Measurements from ENCODE around the gene WDFY1. TPM values are rescaled to one million over a fixed set of nuclear protein-coding genes. Genes with fewer than 3 reads are reported as not detected.
A peak's percentile ranks its signal among the peaks of the same experiment; 100 is the strongest.

WDFY1 gene
- polyA plus RNA-seq, 3 donors = 31.7 to 59.8 (median 40.7) TPM

- intact Hi-C loops (cut with micrococcal nuclease) = loop anchor here in 1 of 2 donors (5.0 kb wide), 1 partner anchor 311 kb away; no protein-coding TSS in a partner anchor
- no peak for TF ChIP-seq CTCF (IDR thresholded peaks at IDR 0.05)
These were observed 26.6 kb upstream of the WDFY1 start for GRCh38 chr2:223971731-223972130.

GRCh38 chr2:223970343-223971128 lies 25.4 kb upstream of the WDFY1 start:
- 96% methylated on average over 3 of the region's 8 CpGs for WGBS (ENCODE audit: insufficient coverage)
- Mint-ChIP-seq H3K4me1 (peaks cover 3% of the 10 kb centered on the region), H3K9me3 (no peaks in the 10 kb centered on the region), H3K4me3 (no peak overlapping the region), H3K36me3 (peaks cover 37 to 45% of the 10 kb centered on the region in 2 donors), H3K27ac (peak overlapping the region in 1 of 7 donors; percentile 4), H3K27me3 (ENCODE audit: low read depth in 3 of 3) (no peaks in the 10 kb centered on the region)
- no peaks in the 10 kb centered on the region for H3K9me3 ChIP-seq (replicated peaks in 1 of 2; ENCODE audit: control insufficient read depth in 1 of 2, insufficient read depth in 1 of 2, low read length in 2 of 2)
- H3K36me3 ChIP-seq (replicated peaks in 1 of 2; ENCODE audit: control insufficient read depth in 1 of 2, insufficient read depth in 2 of 2, low read length in 2 of 2) = peaks cover 25 to 59% of the 10 kb centered on the region in 2 donors
- no peak overlapping the region for H3K9ac ChIP-seq (ENCODE audit: insufficient read depth, low read length, poor library complexity, severe bottlenecking)
- intact Hi-C loops (cut with micrococcal nuclease) = loop anchor here in 1 of 2 donors (5.0 kb wide), 1 partner anchor 312 kb away; no protein-coding TSS in a partner anchor
- no peak overlapping the region for H3K27ac ChIP-seq (ENCODE audit: low read depth in 1 of 2, low read length in 2 of 2)
- no peaks in the 10 kb centered on the region for H3K4me1 ChIP-seq (ENCODE audit: control insufficient read depth in 1 of 2, insufficient read depth in 2 of 2, low read length in 2 of 2)
- peaks cover 7% of the 10 kb centered on the region for H4K20me1 ChIP-seq (ENCODE audit: insufficient read depth, low read length)
- H3K27me3 ChIP-seq (ENCODE audit: control insufficient read depth in 2 of 2, insufficient read depth in 2 of 2, low read length in 2 of 2) = no peaks in the 10 kb centered on the region
- H3K4me3 ChIP-seq (replicated peaks in 1 of 3; ENCODE audit: low read depth in 2 of 3, low read length in 3 of 3) = no peak overlapping the region
- no peak overlapping the region for H2AFZ ChIP-seq (ENCODE audit: insufficient read depth, low read depth, low read length, poor library complexity, severe bottlenecking)
- DNase-seq = peak; percentile 43 to 67 (median 60)
- TF ChIP-seq CTCF (IDR thresholded peaks at IDR 0.05) = peak; percentile 98
- H3K4me2 ChIP-seq (replicated peaks; ENCODE audit: extremely low read depth, low read length, poor library complexity, severe bottlenecking) = no peak overlapping the region
- peaks cover 6% of the 10 kb centered on the region for H3K79me2 ChIP-seq (ENCODE audit: insufficient read depth, low read length)

More at GRCh38 chr2:223971731-223972130, 26.6 kb upstream of the WDFY1 start:
- Histone ChIP-seq H4K20me1 (ENCODE audit: insufficient read depth, low read length) (no peaks in the 10 kb centered on the region), H3K9ac (ENCODE audit: insufficient read depth, low read length, poor library complexity, severe bottlenecking) (no peak overlapping the region), H3K27me3 (ENCODE audit: control insufficient read depth in 2 of 2, insufficient read depth in 2 of 2, low read length in 2 of 2) (no peaks in the 10 kb centered on the region), H3K4me3 (replicated peaks in 1 of 3; ENCODE audit: low read depth in 2 of 3, low read length in 3 of 3) (no peak overlapping the region), H3K36me3 (replicated peaks in 1 of 2; ENCODE audit: control insufficient read depth in 1 of 2, insufficient read depth in 2 of 2, low read length in 2 of 2) (peaks cover 15 to 47% of the 10 kb centered on the region in 2 donors), H3K27ac (ENCODE audit: low read depth in 1 of 2, low read length in 2 of 2) (no peak overlapping the region), H3K4me2 (replicated peaks; ENCODE audit: extremely low read depth, low read length, poor library complexity, severe bottlenecking) (no peak overlapping the region), H3K9me3 (replicated peaks in 1 of 2; ENCODE audit: control insufficient read depth in 1 of 2, insufficient read depth in 1 of 2, low read length in 2 of 2) (no peaks in the 10 kb centered on the region), H3K4me1 (ENCODE audit: control insufficient read depth in 1 of 2, insufficient read depth in 2 of 2, low read length in 2 of 2) (no peaks in the 10 kb centered on the region), H3K79me2 (ENCODE audit: insufficient read depth, low read length) (no peaks in the 10 kb centered on the region), H2AFZ (ENCODE audit: insufficient read depth, low read depth, low read length, poor library complexity, severe bottlenecking) (no peak overlapping the region)
- no CpG with 5 or more reads among the region's 5 CpGs for WGBS (ENCODE audit: insufficient coverage)
- Mint-ChIP-seq H3K4me1 (peaks cover 3% of the 10 kb centered on the region), H3K36me3 (peaks cover 31 to 35% of the 10 kb centered on the region in 2 donors), H3K27me3 (ENCODE audit: low read depth in 3 of 3) (no peaks in the 10 kb centered on the region), H3K4me3 (no peak overlapping the region), H3K27ac (no peak overlapping the region), H3K9me3 (no peaks in the 10 kb centered on the region)
- no peak for DNase-seq
